BJ (cell line): ENCODE measurements around the gene RFC4. TPM values are rescaled to one million over a fixed set of nuclear protein-coding genes. Genes with fewer than 3 reads are reported as not detected.
"Not testable (repeated sequence)": the region's sequence is repeated elsewhere in the genome, so short reads cannot be mapped to it uniquely, and the experiment has no call there.

ENCODE experiments used
- CTCF ChIA-PET: fragments of 350-600 bp; formaldehyde crosslinking; extraction: SDS; loops from one replicate; lab custom pipeline; 2021; ENCODE audit warnings: antibody characterized with exemption, inconsistent platforms; lab: Yijun Ruan, JAX
- POLR2A ChIA-PET: fragments of 300-600 bp; sonication (Branson Sonifier 250); formaldehyde crosslinking; extraction: SDS; loops from one replicate; lab custom pipeline; 2021; ENCODE audit warnings: antibody characterized with exemption; lab: Charles Lee
- DNase-seq: peaks from one replicate; pipeline ENCODE4 v3.0.0-alpha.2; 2011; ENCODE audit warnings: low read depth
- H3K27me3 ChIP-seq: 2 replicates; pipeline ENCODE4 v1.6.0; 2011; ENCODE audit warnings: low read length; ENCODE audit not compliant: control insufficient read depth, insufficient read depth
- H3K36me3 ChIP-seq: 2 replicates; pipeline ENCODE4 v1.5.1; 2011; ENCODE audit warnings: low read length; ENCODE audit not compliant: control insufficient read depth, insufficient read depth
- H3K4me3 ChIP-seq: 2 replicates; pipeline ENCODE4 v1.5.1; 2011; ENCODE audit warnings: low read depth, mild to moderate bottlenecking, control low read depth, low read length
- polyA plus RNA-seq: library from polyadenylated mRNA; depleted of rRNA; stranded (reverse); fragments of >200 nt; gene quantifications from 2 replicates; pipeline ENCODE4 v1.2.3, GENCODE V29; 2011
- TF ChIP-seq, protein P1 (sequence below): IDR thresholded peaks from 2 replicates; pipeline ENCODE4 v1.5.1; 2011; ENCODE audit warnings: low read depth, mild to moderate bottlenecking, control low read depth, inconsistent platforms, low read length, moderate library complexity; ENCODE audit not compliant: insufficient read depth

RFC4 gene
- polyA plus RNA-seq, 1 experiment, result 6.9 TPM

GRCh38 chr3:186825294-186825821 is 19.1 kb upstream of the RFC4 start:
- ChIA-PET POLR2A (no interaction called here), CTCF (interaction anchor here (0.7 to 8.4 kb wide), 4 partner anchors 11 to 339 kb away, joined by 3 to 196 read pairs (median 6); partner anchors contain the start of gene AHSG)
- Histone ChIP-seq H3K4me3 (no peak overlapping the region), H3K36me3 (no peaks in the 10 kb centered on the region), H3K27me3 (peaks cover 13% of the 10 kb centered on the region)
- DNase-seq, result no peak
- TF ChIP-seq, protein P1, sequence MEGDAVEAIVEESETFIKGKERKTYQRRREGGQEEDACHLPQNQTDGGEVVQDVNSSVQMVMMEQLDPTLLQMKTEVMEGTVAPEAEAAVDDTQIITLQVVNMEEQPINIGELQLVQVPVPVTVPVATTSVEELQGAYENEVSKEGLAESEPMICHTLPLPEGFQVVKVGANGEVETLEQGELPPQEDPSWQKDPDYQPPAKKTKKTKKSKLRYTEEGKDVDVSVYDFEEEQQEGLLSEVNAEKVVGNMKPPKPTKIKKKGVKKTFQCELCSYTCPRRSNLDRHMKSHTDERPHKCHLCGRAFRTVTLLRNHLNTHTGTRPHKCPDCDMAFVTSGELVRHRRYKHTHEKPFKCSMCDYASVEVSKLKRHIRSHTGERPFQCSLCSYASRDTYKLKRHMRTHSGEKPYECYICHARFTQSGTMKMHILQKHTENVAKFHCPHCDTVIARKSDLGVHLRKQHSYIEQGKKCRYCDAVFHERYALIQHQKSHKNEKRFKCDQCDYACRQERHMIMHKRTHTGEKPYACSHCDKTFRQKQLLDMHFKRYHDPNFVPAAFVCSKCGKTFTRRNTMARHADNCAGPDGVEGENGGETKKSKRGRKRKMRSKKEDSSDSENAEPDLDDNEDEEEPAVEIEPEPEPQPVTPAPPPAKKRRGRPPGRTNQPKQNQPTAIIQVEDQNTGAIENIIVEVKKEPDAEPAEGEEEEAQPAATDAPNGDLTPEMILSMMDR, result no peak

- TF ChIP-seq, protein P1, result no peak
- CTCF ChIA-PET, result interaction anchor here (1.5 to 8.4 kb wide), 4 partner anchors 10 to 340 kb away, joined by 3 to 196 read pairs (median 6); partner anchors contain the start of gene AHSG
- H3K4me3 ChIP-seq, result no peak overlapping the region
- POLR2A ChIA-PET, result no interaction called here
- DNase-seq, result no peak
- H3K27me3 ChIP-seq, result peaks cover 7% of the 10 kb centered on the region
- H3K36me3 ChIP-seq, result no peaks in the 10 kb centered on the region
Measured at GRCh38 chr3:186824430-186825139, 18.3 kb upstream of the RFC4 start.

DNA sequence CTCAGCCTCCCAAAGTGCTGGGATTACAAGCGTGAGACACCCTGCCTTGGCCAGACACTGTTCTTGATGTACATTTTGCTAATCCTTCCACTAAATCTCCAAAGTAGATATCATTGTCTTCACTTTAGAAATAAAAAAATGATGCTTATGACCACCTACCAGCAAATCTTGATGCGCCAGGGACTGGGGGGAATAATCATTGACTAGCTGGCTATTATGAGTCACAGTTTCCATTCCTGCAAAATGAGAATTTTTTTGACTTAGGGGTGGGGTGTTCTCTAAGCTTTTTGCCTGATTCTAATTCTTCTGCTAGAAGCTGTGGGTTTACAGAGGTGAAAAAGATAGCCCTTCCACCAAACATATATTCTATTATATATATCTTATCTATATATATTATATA is 17.1 kb upstream of the RFC4 start:
- Histone ChIP-seq H3K36me3 (no peaks in the 10 kb centered on the region), H3K27me3 (peaks cover 1% of the 10 kb centered on the region), H3K4me3 (no peak overlapping the region)
- POLR2A ChIA-PET, result no interaction called here
- TF ChIP-seq, protein P1, result no peak
- CTCF ChIA-PET, result interaction anchor here (0.7 to 8.4 kb wide), 3 partner anchors 210 to 341 kb away, joined by 3 to 196 read pairs (median 3); partner anchors contain the start of gene AHSG
- DNase-seq, result no peak

DNA sequence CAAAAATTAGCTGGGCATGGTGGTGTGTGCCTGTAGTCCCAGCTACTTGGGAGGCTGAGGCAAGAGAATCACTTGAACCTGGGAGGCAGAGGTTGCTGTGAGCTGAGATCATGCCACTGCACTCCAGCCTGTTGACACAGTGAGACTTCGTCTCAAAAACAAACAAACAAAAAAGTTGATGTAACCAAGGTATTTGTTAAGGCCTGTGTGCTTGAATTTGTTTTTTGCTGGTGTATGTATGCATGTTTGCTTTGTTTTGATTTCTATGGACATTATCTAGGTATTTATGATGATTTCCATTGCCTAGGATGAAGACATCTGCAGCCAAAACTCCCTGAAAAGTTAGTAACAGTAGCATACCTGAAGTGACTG is 16.1 kb upstream of the RFC4 start:
- CTCF ChIA-PET, result interaction anchor here (0.9 to 8.4 kb wide), 8 partner anchors 17 to 561 kb away, joined by 3 to 196 read pairs (median 3); partner anchors contain the start of gene AHSG
- H3K36me3 ChIP-seq, H3K4me3 ChIP-seq, DNase-seq, H3K27me3 ChIP-seq, POLR2A ChIA-PET: not testable (repeated sequence)

DNA sequence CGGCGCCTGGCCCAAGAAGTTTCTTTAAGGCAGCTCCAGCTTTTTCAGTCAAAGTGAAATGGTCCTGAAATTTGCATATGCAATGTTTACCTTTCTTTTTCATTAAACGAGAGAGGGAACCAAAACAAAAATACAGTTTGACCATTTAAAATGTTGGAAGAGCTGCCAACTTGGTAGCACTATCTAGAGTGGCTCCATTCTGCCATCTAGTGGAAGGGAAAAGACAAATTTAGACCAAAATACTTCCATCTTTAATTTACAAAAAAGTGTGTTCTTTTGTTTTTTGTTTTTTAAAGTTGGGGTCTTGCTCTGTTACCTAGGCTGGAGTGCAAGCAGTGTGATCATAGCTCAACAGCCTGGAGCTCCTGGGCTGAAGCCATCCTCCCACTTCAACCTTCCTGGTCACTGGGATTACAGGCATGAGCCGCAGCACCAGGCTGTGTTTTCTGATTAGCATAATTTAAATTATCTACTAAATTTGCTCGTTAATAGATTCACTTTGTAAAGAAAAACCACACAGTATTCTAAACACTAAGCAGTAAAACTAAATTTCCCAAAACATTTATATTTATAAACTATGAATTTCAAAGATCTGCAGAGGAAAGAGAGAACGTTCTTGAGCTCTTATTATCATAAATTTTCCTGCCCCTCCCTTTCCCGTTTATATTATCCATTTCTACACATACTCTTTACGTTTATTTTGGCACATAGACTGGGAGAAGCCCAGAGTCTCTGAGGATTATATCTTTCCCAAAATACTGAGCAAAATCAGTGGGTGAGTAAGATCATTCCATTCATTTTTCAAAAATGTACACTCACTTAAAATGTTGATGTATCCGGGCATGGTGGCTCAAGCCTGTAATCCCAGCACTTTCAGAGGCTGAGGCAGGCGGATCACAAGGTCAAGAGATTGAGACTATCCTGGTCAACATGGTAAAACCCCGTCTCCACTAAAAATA is 15.4 kb upstream of the RFC4 start:
- no peak for DNase-seq
- Histone ChIP-seq H3K27me3 (no peaks in the 10 kb centered on the region), H3K36me3 (no peaks in the 10 kb centered on the region), H3K4me3 (no peak overlapping the region)
- ChIA-PET POLR2A (no interaction called here), CTCF (interaction anchor here (0.5 to 8.4 kb wide), 19 partner anchors 13 to 858 kb away, joined by 3 to 196 read pairs (median 3); partner anchors contain the start of gene AHSG)
- TF ChIP-seq, protein P1, result peak; percentile 67
